22Rv1 (cell line): ENCODE results near the gene PPP4C.

Experiments
- CTCF ChIP-seq: fragments of 450-650 bp; IDR thresholded peaks from 2 replicates; pipeline ENCODE4 v1.5.1; 2017; ENCODE audit warnings: mild to moderate bottlenecking
- ZFX ChIP-seq: fragments of 450-650 bp; IDR thresholded peaks from 2 replicates; pipeline ENCODE4 v1.6.1; 2017; ENCODE audit warnings: antibody characterized with exemption, borderline replicate concordance

- TF ChIP-seq CTCF (no peak), ZFX (no peak)
Measured at GRCh38 chr16:30033270-30033669, 42.5 kb upstream of the PPP4C start.
